ENCODE measurements around the gene NFIA.

NFIA gene

DNA sequence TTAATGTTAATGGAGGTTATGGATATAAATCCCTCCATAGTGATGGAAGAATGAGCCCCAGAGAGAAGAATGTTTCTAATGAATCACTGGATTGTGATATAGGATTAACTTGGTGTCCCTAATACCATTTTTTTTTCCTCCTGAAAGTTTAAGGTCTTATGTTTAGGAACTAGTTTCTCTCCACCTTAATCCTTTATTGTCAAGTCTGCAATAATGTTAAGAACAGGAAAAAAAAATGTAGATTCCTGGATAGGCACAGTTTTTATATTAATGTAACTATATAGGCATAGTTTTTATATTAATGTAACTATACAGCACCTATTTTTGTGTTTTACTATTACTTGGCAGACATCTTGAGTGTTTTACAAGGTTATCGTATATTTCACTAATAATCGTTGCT lies 34.9 kb downstream of the NFIA start:
- TF ChIP-seq CTCF (conservative IDR thresholded peaks at IDR 0.05; ENCODE audit: low read depth, low read length) = no peak
- no peak for DNase-seq (ENCODE audit: low read depth)
- no peak overlapping the region for H3K4me3 ChIP-seq (ENCODE audit: low read length)

DNA sequence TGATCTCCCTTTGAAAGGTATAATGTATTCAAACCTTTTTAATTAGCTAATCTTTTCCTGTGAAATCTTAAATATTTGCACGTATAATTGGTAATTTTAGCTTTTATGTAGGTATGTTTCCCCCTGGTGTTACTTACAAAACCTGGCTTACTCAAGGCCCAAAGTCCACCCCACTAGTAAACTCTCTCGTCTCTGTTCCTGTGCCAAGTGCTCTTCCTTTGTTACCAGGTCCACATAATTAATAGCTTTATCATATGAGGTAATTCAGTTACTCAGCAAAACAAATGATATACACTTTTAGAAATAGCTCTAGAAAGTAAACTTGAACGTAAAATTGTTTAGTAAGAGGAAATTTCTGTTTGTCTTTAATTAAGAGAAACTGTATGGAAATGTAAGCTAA lies 36.7 kb downstream of the NFIA start:
- TF ChIP-seq CTCF (conservative IDR thresholded peaks at IDR 0.05; ENCODE audit: low read depth, low read length) = no peak
- no peak for DNase-seq (ENCODE audit: low read depth)

GRCh38 chr1:61120246-61120840 lies 38.0 kb downstream of the NFIA start:
- no peak for TF ChIP-seq CTCF (conservative IDR thresholded peaks at IDR 0.05; ENCODE audit: low read depth, low read length)
- no peak overlapping the region for H3K4me3 ChIP-seq (ENCODE audit: low read length)
- DNase-seq (ENCODE audit: low read depth) = no peak

More for the DNA sequence above, 36.7 kb downstream of the NFIA start:
- no peak overlapping the region for H3K4me3 ChIP-seq (ENCODE audit: low read length)

- no peak for TF ChIP-seq CTCF (conservative IDR thresholded peaks at IDR 0.05; ENCODE audit: low read depth, low read length)
- no peak overlapping the region for H3K4me3 ChIP-seq (ENCODE audit: low read length)
- no peak for DNase-seq (ENCODE audit: low read depth)
Measured at GRCh38 chr1:61120998-61121397, 38.6 kb downstream of the NFIA start.

DNA sequence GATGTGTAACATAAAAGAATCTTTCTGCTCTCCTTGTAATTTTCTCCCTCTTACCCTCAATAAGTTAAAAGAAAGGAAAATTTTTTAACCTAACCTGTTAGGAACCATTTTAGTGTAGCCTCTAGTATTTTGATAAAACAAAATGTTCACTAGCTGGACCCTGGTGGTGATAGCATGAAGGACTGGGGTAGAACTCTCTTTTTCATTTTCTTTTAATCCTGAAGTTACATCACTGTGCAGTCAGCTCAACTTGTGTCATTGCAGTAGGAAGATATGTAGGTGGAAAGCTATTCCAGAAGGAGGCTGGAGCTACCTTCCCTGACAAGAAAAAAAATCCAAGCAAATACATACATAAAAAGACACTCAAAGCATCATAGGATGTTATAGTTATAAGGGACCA lies 39.3 kb downstream of the NFIA start:
- no peak overlapping the region for H3K4me3 ChIP-seq (ENCODE audit: low read length)
- TF ChIP-seq CTCF (conservative IDR thresholded peaks at IDR 0.05; ENCODE audit: low read depth, low read length) = no peak
- no peak for DNase-seq (ENCODE audit: low read depth)

GRCh38 chr1:61122389-61122788 lies 40.0 kb downstream of the NFIA start:
- no peak for DNase-seq (ENCODE audit: low read depth)
- no peak for TF ChIP-seq CTCF (conservative IDR thresholded peaks at IDR 0.05; ENCODE audit: low read depth, low read length)
- no peak overlapping the region for H3K4me3 ChIP-seq (ENCODE audit: low read length)

DNA sequence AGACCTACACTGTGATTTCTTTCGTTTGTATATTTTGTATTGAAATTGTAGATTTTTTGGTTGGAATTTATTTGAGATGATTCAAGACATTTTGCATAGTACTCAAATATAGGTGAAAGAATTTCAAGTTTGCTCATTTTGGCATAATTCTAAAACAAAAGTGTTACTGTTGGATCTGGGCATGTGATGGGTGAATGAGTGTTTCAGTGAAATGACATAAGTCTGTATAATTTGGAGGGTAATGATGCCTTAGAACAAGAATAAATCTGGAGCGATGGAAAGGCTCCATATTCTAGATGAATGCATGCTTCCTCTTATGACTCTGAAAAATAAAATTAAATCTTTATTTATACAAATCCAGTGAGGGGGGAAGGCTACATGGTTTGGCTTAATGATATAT lies 41.0 kb downstream of the NFIA start:
- DNase-seq (ENCODE audit: low read depth) = no peak
- TF ChIP-seq CTCF (conservative IDR thresholded peaks at IDR 0.05; ENCODE audit: low read depth, low read length) = no peak
- H3K4me3 ChIP-seq (ENCODE audit: low read length) = no peak overlapping the region
